ENCODE results near the gene STRN3.
"Not testable (repeated sequence)": the region's sequence is repeated elsewhere in the genome, so short reads cannot be mapped to it uniquely, and the experiment has no call there.

Gene STRN3

DNA sequence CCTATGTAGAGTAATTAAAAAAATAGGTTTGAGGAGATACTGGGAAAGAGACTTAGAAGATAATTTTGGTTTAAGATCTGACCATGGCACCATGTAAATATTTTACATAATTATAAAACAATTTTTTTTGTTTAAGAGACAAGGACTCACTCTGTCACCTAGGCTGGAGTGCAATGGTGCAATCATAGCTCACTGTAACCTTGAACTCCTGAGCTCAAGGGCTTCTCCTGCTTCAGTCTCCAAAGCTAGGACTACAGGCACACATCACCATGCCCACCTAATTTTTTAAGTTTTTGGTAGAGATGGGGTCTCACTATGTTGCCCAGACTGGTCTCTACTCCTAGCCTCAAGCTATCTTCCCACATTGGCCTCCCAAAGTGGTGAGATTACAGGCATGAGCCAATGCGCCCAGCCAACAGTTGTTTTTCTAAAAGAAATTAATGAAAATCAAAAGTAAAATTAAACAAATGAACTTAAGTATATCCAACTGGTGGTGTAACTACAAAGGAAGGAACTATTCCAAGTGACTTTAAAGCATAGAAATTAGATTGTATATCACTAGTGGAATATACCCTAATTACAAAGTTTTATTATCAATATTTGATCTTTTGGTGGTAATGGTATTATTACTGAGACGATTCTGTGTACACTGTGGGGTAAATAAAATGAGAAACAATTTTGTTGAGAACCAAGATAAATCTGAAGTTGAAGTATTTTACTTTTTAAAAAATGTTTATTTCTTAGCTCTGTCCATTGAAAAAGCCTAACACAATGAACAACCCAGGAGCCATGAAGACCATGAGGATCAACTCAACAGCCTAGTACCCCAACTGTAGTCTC lies 122.7 kb downstream of the STRN3 start:
- no peak for DNase-seq

- not testable (repeated sequence) for DNase-seq
Measured at GRCh38 chr14:30897121-30897520, 129.1 kb downstream of the STRN3 start.

DNA sequence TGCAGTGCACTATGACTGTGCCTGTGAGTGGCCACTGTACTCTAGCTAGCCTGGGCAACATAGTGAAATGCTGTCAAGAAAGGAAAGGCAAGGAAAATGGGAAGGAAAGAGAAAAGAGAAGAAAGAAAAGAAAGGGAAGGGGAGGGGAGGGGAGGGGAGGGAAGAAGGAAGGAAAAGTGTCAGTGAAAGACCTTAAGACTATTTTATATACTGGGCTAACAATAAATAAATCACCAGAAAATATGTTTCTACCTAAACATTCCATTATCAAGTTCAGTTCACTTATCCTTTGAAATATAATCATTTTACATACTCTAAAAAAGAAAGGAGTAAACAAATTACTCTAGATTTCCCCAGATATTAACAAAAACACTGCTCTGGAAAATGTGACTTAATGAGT lies 129.7 kb downstream of the STRN3 start:
- no peak for DNase-seq

- no peak for DNase-seq
Measured at GRCh38 chr14:30894923-30895515, 131.2 kb downstream of the STRN3 start.

- no peak for DNase-seq
Measured at GRCh38 chr14:30893819-30894218, 132.4 kb downstream of the STRN3 start.

- DNase-seq, result no peak
Measured at GRCh38 chr14:30889244-30889594, 137.0 kb downstream of the STRN3 start.

- no peak for DNase-seq
Measured at GRCh38 chr14:30888480-30889243, 137.5 kb downstream of the STRN3 start.

GRCh38 chr14:30885840-30886740 lies 140.1 kb downstream of the STRN3 start:
- no peak for DNase-seq

GRCh38 chr14:30884901-30885300 lies 141.3 kb downstream of the STRN3 start:
- no peak for DNase-seq

DNA sequence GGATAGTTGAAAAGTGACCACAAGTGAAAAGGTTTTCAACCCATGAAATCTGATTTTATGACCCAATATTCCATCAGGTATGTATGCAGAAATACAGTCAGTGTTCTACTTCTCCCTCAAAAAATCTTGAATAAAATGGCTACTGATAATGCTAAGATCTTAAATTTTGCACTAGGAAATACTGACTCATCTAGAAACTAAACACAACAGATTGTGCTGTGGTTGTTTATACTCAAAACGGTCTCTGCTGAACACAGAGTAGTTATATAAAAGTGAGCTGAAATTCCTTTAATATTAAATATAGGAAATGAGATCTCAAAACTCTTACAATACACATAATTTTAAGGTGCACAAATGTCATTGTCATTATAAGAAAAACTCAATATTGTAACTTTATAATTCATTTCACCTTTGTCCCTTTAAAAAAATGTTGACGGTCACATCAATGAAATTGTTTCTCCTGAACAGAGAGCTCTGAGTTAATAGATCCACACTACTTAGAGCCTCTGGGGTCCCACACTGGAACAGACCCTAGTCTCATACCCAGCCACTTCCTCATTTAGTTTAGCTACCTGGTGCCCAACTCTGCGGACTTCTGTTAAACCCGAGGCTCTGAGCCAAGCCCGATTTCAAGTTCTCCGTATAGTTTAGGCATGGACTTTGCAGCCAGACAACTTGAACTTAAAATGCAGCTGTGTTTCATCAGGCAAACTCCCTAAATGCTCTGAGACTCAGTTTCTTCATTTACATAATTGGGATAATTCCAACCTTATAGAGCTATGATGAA lies 142.5 kb downstream of the STRN3 start:
- DNase-seq, result no peak

DNA sequence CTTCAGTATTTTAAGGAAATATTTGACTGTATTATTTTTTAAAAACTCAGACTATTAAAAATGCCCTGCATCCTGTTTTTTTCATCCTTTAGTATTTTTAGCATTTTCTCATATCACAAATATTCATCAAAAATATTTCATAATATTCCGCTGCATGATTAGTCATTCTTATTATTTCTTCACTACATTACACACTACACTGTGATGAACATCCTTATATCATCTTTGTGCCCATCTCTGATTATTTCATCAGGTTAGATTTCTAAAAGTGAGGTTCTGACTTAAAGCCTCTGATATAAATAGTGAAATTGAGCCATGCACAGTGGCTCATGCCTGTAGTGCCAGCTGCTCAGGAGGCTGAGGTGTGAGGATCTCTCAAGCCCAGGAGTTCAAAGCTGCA lies 143.7 kb downstream of the STRN3 start:
- no peak for DNase-seq

GRCh38 chr14:30876692-30877091 lies 149.5 kb downstream of the STRN3 start:
- no peak for DNase-seq

DNA sequence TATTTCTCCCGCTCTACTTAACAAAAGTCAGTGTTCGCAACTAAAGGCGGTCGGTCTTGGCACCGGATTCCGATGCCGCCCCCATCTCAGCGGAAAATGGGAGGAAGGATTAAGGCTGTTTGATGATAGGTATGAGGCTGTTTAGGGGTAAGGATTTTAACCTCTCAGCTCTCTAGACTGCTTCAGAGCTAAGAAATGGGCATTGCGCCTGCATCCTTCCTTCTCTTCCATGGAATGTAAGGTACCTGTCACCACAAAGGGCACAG lies 150.5 kb downstream of the STRN3 start:
- no peak for DNase-seq

GRCh38 chr14:30874999-30875787 lies 151.0 kb downstream of the STRN3 start:
- DNase-seq, result peak; percentile 33

DNA sequence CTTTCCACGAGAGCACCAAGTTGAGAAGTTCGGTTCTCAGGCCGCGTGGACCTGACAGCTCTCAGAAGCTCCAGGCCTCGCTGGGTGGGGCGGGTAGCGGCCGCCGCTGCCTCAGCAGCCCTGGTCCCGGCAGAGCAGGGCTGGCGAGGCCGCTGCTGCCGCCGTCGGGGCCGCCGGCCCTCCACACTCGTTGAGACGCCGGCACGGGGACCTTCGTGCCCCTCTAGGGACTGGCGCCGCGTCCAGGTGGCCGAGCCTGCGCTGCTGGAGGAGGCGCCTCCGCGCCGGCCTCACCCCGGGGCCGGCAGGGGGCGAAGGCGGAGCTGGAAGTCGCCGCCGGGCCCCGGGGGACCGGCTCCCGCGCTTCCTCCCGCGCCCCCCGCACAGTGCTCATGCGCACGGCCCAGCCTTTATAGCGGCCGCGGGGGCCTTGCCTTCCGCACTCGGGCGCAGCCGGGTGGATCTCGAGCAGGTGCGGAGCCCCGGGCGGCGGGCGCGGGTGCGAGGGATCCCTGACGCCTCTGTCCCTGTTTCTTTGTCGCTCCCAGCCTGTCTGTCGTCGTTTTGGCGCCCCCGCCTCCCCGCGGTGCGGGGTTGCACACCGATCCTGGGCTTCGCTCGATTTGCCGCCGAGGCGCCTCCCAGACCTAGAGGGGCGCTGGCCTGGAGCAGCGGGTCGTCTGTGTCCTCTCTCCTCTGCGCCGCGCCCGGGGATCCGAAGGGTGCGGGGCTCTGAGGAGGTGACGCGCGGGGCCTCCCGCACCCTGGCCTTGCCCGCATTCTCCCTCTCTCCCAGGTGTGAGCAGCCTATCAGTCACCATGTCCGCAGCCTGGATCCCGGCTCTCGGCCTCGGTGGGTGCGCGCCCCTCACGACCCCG lies 151.8 kb downstream of the STRN3 start, which contains the start of gene COCH:
TSS of gene COCH (plus strand) at position 440 of the 879 bp plus-strand sequence. CDS start at position 820, 380 bp downstream.
- peak; percentile 44 for DNase-seq

GRCh38 chr14:30873308-30874119 lies 152.7 kb downstream of the STRN3 start:
- no peak for DNase-seq

DNA sequence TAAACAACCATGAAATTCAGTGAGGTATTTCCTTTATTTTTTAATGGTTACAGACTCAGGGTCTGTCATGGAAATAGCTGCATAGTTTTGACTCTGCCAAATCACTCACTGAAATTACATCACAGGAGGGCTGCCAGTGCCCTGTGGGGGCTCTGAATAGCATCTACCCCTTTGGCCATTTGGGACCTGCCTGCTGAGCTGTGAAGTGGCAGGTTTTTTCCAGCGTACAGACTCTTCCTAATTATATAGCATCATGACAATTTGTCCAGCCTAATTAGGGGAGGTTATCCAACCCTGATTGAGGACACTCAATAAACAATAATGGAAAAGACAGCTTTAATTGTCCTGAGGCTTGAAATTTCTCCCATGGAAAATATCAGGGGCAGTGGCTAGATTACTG lies 153.6 kb downstream of the STRN3 start:
- DNase-seq, result no peak

DNA sequence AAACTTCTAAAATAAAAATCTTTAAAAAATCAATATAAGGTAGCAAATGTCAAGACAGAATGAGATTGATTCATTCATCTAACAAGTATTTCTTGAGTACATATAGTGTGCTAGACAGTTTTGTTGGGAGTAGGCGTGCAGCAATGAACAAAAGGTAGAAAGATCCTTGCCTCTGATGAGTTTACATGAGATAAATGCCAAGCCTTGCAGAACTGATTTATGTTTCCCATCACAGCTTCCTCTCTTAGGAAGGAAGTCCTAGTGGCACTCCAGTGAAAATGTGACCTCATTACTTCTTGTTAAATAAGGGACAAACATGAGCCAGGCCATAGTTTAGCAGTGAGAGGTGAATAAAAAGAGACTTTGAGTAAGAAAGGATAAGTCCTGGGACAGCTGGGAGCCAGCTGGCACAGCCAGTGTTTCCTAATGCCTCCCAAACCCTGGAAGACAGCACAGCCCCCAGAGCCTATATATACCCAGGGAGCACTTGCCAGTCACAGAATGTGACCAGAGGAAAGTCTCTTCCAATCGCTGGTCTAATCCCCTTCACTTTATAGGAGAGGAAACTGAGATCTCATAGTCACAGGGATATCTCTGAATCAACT lies 156.5 kb downstream of the STRN3 start:
- no peak for DNase-seq

GRCh38 chr14:30868736-30869135 lies 157.4 kb downstream of the STRN3 start:
- no peak for DNase-seq
